Jurkat, Clone E6-1 (cell line): Measurements from ENCODE around the gene IFNAR2.
"Not testable (repeated sequence)": the region's sequence is repeated elsewhere in the genome, so short reads cannot be mapped to it uniquely, and the experiment has no call there.

ENCODE experiments used
- DNase-seq: peaks from one replicate; pipeline ENCODE4 v3.0.0-alpha.2; 2011; ENCODE audit warnings: low read depth, low spot score
- H3K4me3 ChIP-seq: 2 replicates; pipeline ENCODE4 v1.5.1; 2011; ENCODE audit warnings: mild to moderate bottlenecking, low read length, control low read depth, moderate library complexity

IFNAR2 gene

DNA sequence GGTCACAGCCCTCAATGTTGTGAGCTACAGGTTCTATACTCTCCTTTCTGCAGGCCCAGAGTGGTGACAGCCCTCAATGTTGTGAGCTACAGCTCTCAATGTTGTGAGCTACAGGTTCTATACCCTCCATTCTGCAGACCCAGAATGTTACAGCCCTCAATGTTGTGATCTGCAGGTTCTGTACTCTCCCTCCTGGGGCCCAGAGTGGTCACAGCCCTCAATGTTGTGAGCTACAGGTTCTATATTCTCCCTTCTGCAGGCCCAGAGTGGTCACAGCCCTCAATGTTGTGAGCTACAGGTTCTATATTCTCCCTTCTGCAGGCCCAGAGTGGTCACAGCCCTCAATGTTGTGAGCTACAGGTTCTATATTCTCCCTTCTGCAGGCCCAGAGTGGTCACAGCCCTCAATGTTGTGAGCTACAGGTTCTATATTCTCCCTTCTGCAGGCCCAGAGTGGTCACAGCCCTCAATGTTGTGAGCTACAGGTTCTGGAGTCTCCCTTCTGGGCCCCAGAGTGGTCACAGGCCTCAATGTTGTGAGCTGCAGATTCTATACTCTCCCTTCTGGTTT lies 9.9 kb downstream of the IFNAR2 start:
- not testable (repeated sequence) for H3K4me3 ChIP-seq, DNase-seq

- H3K4me3 ChIP-seq = no peak overlapping the region
- no peak for DNase-seq
Observed at GRCh38 chr21:33240404-33240803, 10.7 kb downstream of the IFNAR2 start.

DNA sequence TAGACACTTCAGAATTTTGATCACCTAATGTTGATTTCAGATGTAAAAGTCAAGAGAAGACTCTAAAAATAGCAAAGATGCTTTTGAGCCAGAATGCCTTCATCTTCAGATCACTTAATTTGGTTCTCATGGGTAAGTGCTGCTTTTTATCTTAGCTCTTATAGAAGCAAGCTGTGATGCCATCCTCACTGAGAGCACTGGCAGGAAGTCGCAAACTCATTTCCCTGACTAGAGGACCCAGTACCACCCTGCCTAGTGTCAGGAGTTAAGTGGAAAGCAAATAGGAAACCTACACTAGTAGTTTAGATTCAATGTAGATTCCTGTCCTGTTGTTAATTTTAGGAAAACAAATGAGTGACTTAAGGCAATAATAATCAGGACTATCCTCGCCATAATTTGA lies 12.1 kb downstream of the IFNAR2 start:
- H3K4me3 ChIP-seq = no peak overlapping the region
- peak; percentile 84 for DNase-seq

DNA sequence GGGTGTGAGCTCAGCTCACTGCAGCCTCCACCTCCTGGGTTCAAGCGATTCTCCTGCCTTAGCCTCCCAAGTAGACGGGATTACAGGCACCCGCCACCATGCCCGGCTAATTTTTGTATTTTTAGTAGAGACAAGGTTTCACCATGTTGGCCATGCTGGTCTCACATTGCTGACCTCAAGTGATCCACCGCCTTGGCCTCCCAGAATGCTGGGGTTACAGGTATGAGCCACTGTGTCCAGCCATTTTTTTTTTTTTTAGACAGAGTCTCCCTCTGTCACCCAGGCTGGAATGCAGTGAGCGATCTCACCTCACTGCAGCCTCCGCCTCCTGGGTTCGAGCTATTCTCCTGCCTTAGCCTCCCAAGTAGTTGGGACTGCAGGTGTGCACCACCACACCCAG lies 13.1 kb downstream of the IFNAR2 start:
- DNase-seq, H3K4me3 ChIP-seq: not testable (repeated sequence)

GRCh38 chr21:33244082-33244778 lies 14.5 kb downstream of the IFNAR2 start:
- DNase-seq = peak; percentile 91
- peak overlapping the region; percentile 22 for H3K4me3 ChIP-seq

DNA sequence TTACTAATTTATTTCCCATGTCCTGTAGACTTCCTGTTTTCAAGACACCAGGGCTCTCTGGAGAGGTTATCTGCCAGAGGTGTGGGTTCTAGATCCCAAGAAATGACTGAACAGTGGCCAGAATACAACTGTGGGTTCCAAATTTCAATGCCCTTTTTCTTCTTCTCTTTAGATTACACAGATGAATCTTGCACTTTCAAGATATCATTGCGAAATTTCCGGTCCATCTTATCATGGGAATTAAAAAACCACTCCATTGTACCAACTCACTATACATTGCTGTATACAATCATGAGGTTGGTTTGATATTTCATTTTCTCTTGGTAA lies 15.0 kb downstream of the IFNAR2 start:
- H3K4me3 ChIP-seq = no peak overlapping the region
- no peak for DNase-seq

DNA sequence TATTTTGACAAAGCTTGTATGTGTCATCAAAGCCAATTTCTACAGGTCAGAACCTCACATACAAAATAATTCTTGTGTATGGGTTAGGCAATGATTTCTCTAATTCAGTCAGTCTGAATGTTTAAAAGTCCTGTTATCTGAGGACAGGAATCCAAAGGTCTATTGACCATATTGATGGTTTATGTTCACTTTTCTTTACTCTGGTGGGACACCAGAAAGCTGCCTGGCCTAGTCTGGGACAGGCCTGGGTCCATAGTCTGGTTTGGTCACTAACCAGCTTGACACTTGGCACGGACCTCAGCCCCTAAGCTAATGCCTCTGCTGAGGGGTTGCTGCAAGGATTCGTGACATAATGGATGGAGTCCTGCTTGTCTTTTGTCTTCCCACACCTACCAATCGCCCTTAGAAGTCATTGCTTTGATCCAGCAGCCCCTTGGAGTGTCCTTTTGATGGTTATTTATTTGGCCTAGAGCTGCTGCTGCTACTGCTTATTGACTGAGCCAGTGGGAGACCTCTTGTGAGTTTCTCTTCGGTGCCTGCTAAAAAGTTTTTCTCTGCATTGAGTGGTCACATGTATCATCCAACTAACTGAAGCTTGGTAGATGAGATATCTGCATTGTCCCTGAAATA lies 15.7 kb downstream of the IFNAR2 start:
- no peak overlapping the region for H3K4me3 ChIP-seq
- DNase-seq = no peak

GRCh38 chr21:33246506-33246905 lies 16.8 kb downstream of the IFNAR2 start:
- no peak for DNase-seq

DNA sequence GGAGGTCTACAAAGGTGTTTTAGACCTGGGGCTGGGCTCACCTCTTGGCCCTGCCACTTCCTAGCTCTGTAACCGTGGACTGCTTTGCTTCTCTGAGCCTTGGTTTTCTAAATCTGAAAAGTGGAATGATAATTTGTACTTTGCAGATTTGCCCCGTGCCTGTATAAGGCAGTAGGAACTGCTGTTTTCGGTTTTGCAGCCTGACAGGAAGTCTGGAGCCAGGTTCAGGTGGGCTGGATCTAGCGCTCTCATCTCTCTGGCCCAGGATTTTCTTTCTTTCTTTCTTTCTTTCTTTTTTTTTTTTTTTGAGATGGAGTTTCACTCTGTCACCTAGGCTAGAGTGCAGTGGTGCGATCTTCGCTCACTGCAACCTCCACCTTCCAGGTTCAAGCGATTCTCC lies 17.2 kb downstream of the IFNAR2 start:
- H3K4me3 ChIP-seq = no peak overlapping the region
- DNase-seq = no peak

More at GRCh38 chr21:33246506-33246905, 16.8 kb downstream of the IFNAR2 start:
- no peak overlapping the region for H3K4me3 ChIP-seq

GRCh38 chr21:33247599-33247998 lies 17.9 kb downstream of the IFNAR2 start:
- peak; percentile 75 for DNase-seq

DNA sequence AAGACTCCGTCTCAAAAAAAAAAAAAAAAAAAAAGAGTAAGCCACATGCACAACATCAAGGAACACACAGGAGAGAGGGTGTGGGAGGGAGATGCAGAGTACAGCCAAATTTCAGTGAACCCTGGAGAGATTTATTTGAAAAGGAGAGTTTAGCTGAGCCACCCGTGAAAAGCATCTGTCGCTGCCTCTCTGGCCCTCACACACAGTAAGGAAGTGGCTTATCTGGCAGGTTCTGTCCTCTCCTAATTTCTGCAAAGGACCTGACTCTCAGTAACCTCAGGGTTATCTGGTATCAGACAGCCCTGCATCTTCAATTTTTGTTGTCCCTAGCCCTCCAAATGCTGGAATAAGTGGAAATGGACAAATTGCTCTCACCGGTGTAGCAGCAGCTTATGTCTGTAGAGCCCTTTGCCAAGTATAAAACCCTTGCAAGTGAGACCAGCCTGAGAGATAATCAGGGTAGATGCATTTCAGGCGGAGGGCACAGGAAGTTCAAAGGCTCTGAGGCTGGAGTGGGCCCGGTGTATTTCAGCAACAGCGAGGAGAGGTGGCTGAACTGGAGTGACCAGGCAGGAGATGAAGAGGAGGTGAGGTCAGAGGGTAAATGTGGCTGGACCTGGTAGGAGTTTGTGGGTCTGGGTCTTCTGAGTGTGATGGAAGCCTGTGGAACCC lies 19.7 kb downstream of the IFNAR2 start:
- DNase-seq = no peak
- H3K4me3 ChIP-seq = no peak overlapping the region

More at GRCh38 chr21:33247599-33247998, 17.9 kb downstream of the IFNAR2 start:
- H3K4me3 ChIP-seq = no peak overlapping the region

DNA sequence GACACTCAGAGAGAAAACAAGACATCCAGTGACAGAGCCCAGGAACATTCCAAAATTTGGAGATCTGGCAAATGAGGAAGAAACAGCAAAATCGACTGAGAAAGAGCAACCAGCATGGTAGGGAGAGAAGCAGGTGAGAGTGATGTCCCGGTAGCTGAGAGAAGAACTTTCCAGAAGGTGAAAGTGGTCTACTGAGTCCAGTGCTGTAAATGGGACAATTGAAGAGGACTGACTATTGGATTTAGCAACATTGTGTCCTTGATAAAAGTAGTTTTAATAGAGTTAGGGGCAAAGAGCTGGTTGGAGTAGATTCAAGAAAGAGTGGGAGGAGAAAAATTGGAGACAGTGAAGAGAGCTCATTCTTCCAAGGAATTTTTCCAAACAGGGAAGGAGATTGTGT lies 21.4 kb downstream of the IFNAR2 start:
- H3K4me3 ChIP-seq = no peak overlapping the region
- DNase-seq = no peak

GRCh38 chr21:33253382-33253781 lies 23.6 kb downstream of the IFNAR2 start:
- not testable (repeated sequence) for DNase-seq, H3K4me3 ChIP-seq

DNA sequence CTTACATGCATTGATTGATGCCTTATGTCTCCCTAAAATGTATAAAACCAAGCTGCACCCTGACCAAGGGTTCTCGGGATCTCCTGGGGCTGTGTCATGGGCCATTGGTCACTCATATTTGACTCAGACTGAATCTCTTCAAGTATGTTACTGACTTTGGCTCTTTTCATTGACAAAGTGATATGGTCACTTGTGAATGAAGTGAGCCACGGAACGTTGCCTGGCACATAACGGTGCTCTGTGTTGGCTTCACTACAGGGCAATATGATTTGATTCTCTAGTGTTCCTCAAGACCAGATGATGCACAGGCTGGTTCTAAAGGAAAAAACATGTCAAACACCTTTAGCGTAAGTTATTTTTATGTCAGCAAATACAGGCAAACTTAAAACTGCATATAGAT lies 25.0 kb downstream of the IFNAR2 start:
- H3K4me3 ChIP-seq = no peak overlapping the region

GRCh38 chr21:33255404-33255803 lies 25.7 kb downstream of the IFNAR2 start:
- H3K4me3 ChIP-seq = no peak overlapping the region
- no peak for DNase-seq

More for the DNA sequence above, 25.0 kb downstream of the IFNAR2 start:
- DNase-seq = no peak

GRCh38 chr21:33256019-33256418 lies 26.3 kb downstream of the IFNAR2 start:
- no peak for DNase-seq
- no peak overlapping the region for H3K4me3 ChIP-seq

DNA sequence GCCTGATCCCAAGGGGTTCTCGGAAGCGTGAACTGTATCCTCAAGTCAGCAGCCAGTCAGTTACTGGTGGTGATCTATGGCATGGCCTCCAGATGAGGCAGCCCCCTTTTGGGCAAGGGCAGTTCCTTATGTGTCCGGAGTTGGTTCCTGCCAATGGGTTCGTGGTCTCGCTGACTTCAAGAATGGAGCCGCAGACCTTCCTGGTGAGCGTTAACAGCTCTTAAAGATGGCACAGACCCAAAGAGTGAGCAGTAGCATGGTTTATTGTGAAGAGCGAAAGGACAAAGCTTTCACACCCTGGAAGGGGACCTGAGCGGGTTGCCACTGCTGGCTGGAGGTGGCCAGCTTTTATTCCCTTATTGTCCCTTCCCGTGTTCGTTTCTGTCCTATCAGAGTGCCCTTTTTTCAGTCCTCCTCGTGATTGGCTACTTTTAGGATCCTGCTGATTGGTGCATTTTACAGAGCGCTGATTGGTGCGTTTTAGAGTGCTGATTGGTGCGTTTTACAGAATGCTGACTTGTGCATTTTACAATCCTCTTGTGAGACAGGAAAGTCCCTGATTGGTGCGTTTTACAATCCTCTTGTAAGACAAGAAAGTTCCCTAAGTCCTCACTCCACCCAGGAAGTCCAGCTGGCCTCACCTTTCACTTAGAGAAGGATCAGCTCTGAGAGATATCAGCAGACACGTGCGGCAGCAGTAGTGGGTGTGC lies 27.5 kb downstream of the IFNAR2 start:
- no peak for DNase-seq
- no peak overlapping the region for H3K4me3 ChIP-seq

DNA sequence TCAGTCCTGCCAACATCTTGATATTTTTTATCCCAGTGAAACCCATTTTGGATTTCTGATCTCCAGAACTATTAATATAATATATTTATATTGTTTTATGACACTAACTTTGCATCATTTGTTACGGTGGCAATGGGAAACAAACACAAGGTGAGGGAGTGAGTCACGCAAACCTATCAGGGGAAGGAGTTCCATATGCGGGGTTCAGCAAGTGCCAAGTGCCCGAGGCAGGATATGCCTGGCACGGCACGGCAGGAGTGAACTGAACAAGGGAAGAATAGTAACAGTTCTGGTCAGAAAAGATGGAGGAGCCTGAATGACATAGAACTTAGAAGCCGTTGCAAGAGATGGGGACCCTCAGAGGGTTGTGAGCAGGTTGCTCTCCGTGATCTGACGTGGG lies 28.7 kb downstream of the IFNAR2 start:
- DNase-seq = no peak
- H3K4me3 ChIP-seq = no peak overlapping the region

GRCh38 chr21:33259428-33259827 lies 29.7 kb downstream of the IFNAR2 start:
- no peak for DNase-seq
- no peak overlapping the region for H3K4me3 ChIP-seq

GRCh38 chr21:33259995-33260394 lies 30.3 kb downstream of the IFNAR2 start:
- H3K4me3 ChIP-seq = no peak overlapping the region
- no peak for DNase-seq
